Activated naive CD8-positive, alpha-beta T cell treated with anti-CD3 and anti-CD28 coated beads for 36 hours (primary cell): ENCODE results near the gene ANTXR2. TPM values are rescaled to one million over a fixed set of nuclear protein-coding genes. Genes with fewer than 3 reads are reported as not detected.
"Not testable (repeated sequence)": the region's sequence is repeated elsewhere in the genome, so short reads cannot be mapped to it uniquely, and the experiment has no call there.

Experiments
- DNase-seq: peaks from one replicate; pipeline ENCODE4 v3.0.0; 2021
- H3K27ac Mint-ChIP-seq: one replicate; pipeline ENCODE4 v1.8.0; 2022; ENCODE audit warnings: mild to moderate bottlenecking, moderate library complexity, mixed read lengths
- H3K27me3 Mint-ChIP-seq: one replicate; pipeline ENCODE4 v1.8.0; 2022; ENCODE audit warnings: mild to moderate bottlenecking, mixed read lengths
- H3K36me3 Mint-ChIP-seq: one replicate; pipeline ENCODE4 v1.8.0; 2021; ENCODE audit warnings: mild to moderate bottlenecking, mixed read lengths
- H3K4me1 Mint-ChIP-seq: one replicate; pipeline ENCODE4 v1.8.0; 2021; ENCODE audit warnings: mixed read lengths
- H3K4me3 Mint-ChIP-seq: one replicate; pipeline ENCODE4 v1.8.0; 2022; ENCODE audit warnings: mild to moderate bottlenecking, moderate library complexity, mixed read lengths
- H3K9me3 Mint-ChIP-seq: one replicate; pipeline ENCODE4 v1.8.0; 2022; ENCODE audit warnings: mixed read lengths
- total RNA-seq, 2 experiments: library from RNA; stranded (reverse); gene quantifications; one replicate each; pipeline ENCODE4 v1.2.3, GENCODE V29; 2021

The ANTXR2 gene
- total RNA-seq, 2 experiments from 2014 or later = 1.5 to 2.0 TPM

GRCh38 chr4:79922011-79922410, 151.0 kb downstream of the ANTXR2 start:
- no peak overlapping the region for H3K27ac Mint-ChIP-seq
- peaks cover 5% of the 10 kb centered on the region for H3K4me1 Mint-ChIP-seq
- no peaks in the 10 kb centered on the region for H3K27me3 Mint-ChIP-seq
- no peak for DNase-seq
- H3K9me3 Mint-ChIP-seq = no peaks in the 10 kb centered on the region
- H3K36me3 Mint-ChIP-seq = no peaks in the 10 kb centered on the region
- H3K4me3 Mint-ChIP-seq = no peak overlapping the region

- Mint-ChIP-seq H3K36me3 (no peaks in the 10 kb centered on the region), H3K27ac (no peak overlapping the region), H3K4me1 (peaks cover 5% of the 10 kb centered on the region), H3K27me3 (no peaks in the 10 kb centered on the region), H3K9me3 (no peaks in the 10 kb centered on the region), H3K4me3 (no peak overlapping the region)
- no peak for DNase-seq
Observed at GRCh38 chr4:79920163-79920853, 152.7 kb downstream of the ANTXR2 start.

GRCh38 chr4:79918292-79918691, 154.7 kb downstream of the ANTXR2 start:
- DNase-seq = no peak
- Mint-ChIP-seq H3K9me3 (no peaks in the 10 kb centered on the region), H3K4me1 (peaks cover 8% of the 10 kb centered on the region), H3K27me3 (no peaks in the 10 kb centered on the region), H3K27ac (no peak overlapping the region), H3K4me3 (no peak overlapping the region), H3K36me3 (no peaks in the 10 kb centered on the region)

GRCh38 chr4:79917246-79917645, 155.8 kb downstream of the ANTXR2 start:
- DNase-seq = peak; percentile 49
- Mint-ChIP-seq H3K9me3 (no peaks in the 10 kb centered on the region), H3K27me3 (no peaks in the 10 kb centered on the region), H3K36me3 (no peaks in the 10 kb centered on the region), H3K4me1 (peaks cover 8% of the 10 kb centered on the region), H3K27ac (no peak overlapping the region), H3K4me3 (no peak overlapping the region)

DNA sequence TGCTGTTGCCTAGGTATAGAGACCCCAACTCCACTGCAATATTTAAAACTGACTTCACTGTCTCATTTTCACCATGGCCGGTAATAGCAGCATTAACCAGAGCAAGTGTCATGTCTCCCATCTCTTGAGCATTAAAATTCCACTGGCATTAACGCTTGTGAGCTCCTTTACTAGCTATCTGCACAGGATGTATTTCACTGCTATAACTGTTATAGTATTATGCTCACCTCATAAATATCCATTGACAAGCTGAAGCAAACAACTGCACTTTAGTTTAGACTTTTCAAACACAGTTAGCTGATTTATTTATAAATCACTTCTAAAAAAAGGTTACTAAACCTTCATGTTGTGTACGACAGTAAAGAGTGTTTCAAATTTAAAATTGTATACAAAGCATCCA, 157.8 kb downstream of the ANTXR2 start:
- no peak for DNase-seq
- Mint-ChIP-seq H3K27ac (no peak overlapping the region), H3K4me3 (no peak overlapping the region), H3K27me3 (no peaks in the 10 kb centered on the region), H3K4me1 (peaks cover 6% of the 10 kb centered on the region), H3K9me3 (no peaks in the 10 kb centered on the region), H3K36me3 (no peaks in the 10 kb centered on the region)

DNA sequence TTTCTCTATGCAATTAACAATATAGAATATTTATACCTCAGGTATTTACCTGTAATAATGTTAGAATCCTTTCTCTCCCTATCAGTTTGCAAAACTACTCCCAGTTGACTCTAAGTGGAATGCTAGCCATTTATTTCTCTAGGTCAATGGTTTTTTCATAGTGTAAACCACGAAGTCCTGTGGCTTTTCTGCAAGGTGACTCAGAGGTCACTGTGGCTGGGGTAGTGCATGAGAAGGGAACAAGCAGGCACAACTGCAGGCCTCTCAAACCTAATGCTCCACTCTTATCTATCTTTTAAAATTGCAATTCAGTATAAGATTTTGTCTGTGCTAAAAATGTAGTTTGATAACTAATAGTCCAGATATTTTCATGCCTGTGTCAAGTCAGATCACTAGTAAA, 159.4 kb downstream of the ANTXR2 start:
- no peaks in the 10 kb centered on the region for H3K36me3 Mint-ChIP-seq
- H3K9me3 Mint-ChIP-seq = no peaks in the 10 kb centered on the region
- no peaks in the 10 kb centered on the region for H3K27me3 Mint-ChIP-seq
- H3K4me1 Mint-ChIP-seq = peaks cover 6% of the 10 kb centered on the region
- no peak overlapping the region for H3K27ac Mint-ChIP-seq
- no peak overlapping the region for H3K4me3 Mint-ChIP-seq
- DNase-seq = no peak

DNA sequence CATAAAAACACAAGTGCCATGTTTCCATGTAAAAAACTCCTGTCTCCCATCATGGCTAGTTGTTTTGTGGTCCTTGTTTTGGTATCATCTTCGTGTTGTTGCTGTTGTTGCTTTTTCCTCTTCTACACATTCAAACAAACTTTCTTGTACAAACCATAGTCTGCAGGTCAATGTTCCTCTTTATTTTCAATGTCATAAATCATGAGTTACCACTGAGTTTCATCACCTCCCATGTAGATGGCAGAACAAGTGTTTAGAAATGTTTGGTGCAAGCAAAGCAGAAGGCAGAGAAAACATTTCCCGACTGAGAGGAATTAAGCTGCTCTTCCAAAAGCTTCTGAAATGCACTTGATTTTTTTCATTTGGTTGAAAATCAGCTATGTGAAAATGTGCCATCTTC, 166.0 kb downstream of the ANTXR2 start:
- H3K27me3 Mint-ChIP-seq = no peaks in the 10 kb centered on the region
- DNase-seq = no peak
- H3K27ac Mint-ChIP-seq = no peak overlapping the region
- H3K4me1 Mint-ChIP-seq = peaks cover 5% of the 10 kb centered on the region
- H3K4me3 Mint-ChIP-seq = no peak overlapping the region
- peaks cover 2% of the 10 kb centered on the region for H3K9me3 Mint-ChIP-seq
- H3K36me3 Mint-ChIP-seq = peaks cover 15% of the 10 kb centered on the region

DNA sequence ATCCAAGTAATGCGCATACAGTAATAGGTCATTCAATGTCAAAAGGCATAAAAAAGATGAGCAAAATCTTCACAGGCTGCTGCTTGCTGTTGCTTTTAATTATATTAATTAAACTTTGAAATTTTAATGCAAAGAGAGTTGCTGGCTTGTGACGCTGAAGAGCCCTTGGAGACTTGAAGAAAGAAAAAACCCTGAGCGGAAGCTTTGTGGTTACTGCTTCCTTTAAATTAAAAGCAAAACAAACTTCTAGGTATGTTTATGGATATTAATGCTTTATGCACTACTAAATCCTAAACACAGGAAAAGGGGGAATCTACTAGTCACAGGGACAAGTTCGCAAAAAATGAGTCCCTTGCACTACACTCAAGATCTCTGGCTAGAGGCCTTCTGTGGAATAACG, 166.7 kb downstream of the ANTXR2 start:
- H3K4me1 Mint-ChIP-seq = peaks cover 5% of the 10 kb centered on the region
- H3K27me3 Mint-ChIP-seq = no peaks in the 10 kb centered on the region
- no peak for DNase-seq
- no peak overlapping the region for H3K27ac Mint-ChIP-seq
- no peak overlapping the region for H3K4me3 Mint-ChIP-seq
- H3K36me3 Mint-ChIP-seq = peaks cover 15% of the 10 kb centered on the region
- peaks cover 2% of the 10 kb centered on the region for H3K9me3 Mint-ChIP-seq

GRCh38 chr4:79905212-79905611, 167.8 kb downstream of the ANTXR2 start:
- Mint-ChIP-seq H3K27ac (no peak overlapping the region), H3K36me3 (peaks cover 15% of the 10 kb centered on the region), H3K4me3 (no peak overlapping the region), H3K4me1 (peaks cover 5% of the 10 kb centered on the region), H3K9me3 (peaks cover 2% of the 10 kb centered on the region), H3K27me3 (no peaks in the 10 kb centered on the region)
- no peak for DNase-seq

DNA sequence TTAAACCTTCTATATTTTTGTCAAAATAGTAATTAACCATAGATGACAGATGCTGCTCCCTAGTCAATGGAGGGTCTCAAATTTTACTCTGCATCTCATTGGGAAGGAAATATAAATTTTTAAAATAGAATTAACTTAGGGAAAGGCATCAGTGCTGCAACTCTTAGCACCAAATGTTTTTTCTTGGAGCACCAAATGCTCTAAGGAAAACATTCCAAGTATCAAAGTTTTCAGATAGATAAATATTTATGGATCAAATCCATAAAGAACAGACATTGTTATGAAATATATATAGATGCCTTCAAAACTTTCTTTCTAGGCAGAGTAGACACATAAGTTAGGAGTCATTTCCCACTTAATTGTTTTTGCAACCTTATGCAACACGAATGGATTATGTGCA, 168.7 kb downstream of the ANTXR2 start:
- Mint-ChIP-seq H3K4me1 (peaks cover 5% of the 10 kb centered on the region), H3K27ac (no peak overlapping the region), H3K27me3 (no peaks in the 10 kb centered on the region), H3K4me3 (no peak overlapping the region), H3K36me3 (peaks cover 15% of the 10 kb centered on the region), H3K9me3 (peaks cover 2% of the 10 kb centered on the region)
- DNase-seq = no peak

DNA sequence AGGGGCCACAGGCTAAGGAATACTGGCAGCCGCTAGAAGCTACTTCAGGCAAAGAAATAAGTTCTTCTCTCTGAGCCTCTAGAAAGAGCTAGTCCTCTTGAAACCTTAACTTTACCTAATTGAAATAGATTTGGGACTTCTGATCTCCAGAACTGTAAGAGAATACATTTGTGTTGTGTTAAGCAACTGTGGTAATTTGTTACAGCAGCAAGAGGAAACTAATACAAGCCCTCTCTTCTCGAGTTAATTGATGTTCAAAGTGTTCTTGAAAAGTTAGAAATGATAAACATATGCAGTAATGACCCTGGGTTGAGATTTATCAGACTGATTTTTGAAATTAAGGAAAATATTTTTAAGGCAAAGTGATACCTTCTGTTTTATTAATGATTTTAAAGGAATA, 172.8 kb downstream of the ANTXR2 start:
- Mint-ChIP-seq H3K4me1 (no peaks in the 10 kb centered on the region), H3K4me3 (no peak overlapping the region), H3K27me3 (peaks cover 13% of the 10 kb centered on the region), H3K9me3 (no peaks in the 10 kb centered on the region), H3K36me3 (no peaks in the 10 kb centered on the region), H3K27ac (no peak overlapping the region)
- DNase-seq = no peak

DNA sequence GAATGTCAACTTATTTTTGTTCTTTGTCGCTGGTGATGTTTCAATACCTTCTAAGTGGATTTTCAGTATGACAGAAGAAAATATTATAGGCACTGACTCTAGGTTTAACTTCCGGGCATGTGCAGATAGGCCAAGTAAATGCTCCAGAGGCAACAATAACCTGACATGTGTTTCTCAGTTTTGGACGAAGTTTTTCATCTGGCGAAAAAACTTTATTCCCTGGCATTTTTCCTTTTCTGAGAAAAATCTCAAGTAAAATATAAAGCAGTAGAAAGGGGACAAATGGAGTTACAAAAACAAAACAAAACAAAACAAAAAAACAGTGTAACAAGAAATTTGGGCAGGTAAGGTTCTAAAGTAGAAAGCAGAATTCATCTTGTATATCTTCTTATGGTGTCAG, 173.5 kb downstream of the ANTXR2 start:
- H3K4me1 Mint-ChIP-seq = no peaks in the 10 kb centered on the region
- peaks cover 13% of the 10 kb centered on the region for H3K27me3 Mint-ChIP-seq
- no peaks in the 10 kb centered on the region for H3K9me3 Mint-ChIP-seq
- no peaks in the 10 kb centered on the region for H3K36me3 Mint-ChIP-seq
- DNase-seq = no peak
- H3K27ac Mint-ChIP-seq = no peak overlapping the region
- no peak overlapping the region for H3K4me3 Mint-ChIP-seq

DNA sequence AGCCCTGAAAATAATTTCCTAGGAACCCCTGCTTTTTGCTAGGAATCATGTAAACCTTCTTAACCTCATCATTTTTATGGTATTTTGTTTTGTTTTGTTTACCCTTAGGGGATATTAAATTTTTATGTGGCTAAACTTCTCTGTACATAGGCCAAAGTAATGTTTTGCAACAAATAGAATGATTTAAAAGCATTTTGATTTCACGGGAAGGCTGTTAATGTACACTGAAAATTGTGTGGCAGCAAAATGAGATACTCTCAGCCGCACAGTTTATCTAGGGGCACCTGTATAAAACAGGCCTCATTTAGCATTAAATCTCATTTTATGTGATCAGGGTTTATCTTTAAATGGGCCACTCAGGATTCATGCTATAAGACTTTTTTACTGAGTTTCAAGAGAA, 175.0 kb downstream of the ANTXR2 start:
- no peaks in the 10 kb centered on the region for H3K9me3 Mint-ChIP-seq
- H3K27ac Mint-ChIP-seq = no peak overlapping the region
- no peak overlapping the region for H3K4me3 Mint-ChIP-seq
- H3K27me3 Mint-ChIP-seq = peaks cover 13% of the 10 kb centered on the region
- no peaks in the 10 kb centered on the region for H3K36me3 Mint-ChIP-seq
- DNase-seq = no peak
- no peaks in the 10 kb centered on the region for H3K4me1 Mint-ChIP-seq

- Mint-ChIP-seq H3K4me1 (no peaks in the 10 kb centered on the region), H3K9me3 (no peaks in the 10 kb centered on the region), H3K27me3 (peaks cover 13% of the 10 kb centered on the region)
Observed at GRCh38 chr4:79897174-79897573, 175.9 kb downstream of the ANTXR2 start.

GRCh38 chr4:79893456-79893855, 179.6 kb downstream of the ANTXR2 start:
- no peak for DNase-seq
- no peaks in the 10 kb centered on the region for H3K4me1 Mint-ChIP-seq
- H3K4me3 Mint-ChIP-seq = no peak overlapping the region
- peaks cover 4% of the 10 kb centered on the region for H3K9me3 Mint-ChIP-seq
- peaks cover 16% of the 10 kb centered on the region for H3K27me3 Mint-ChIP-seq
- no peaks in the 10 kb centered on the region for H3K36me3 Mint-ChIP-seq
- H3K27ac Mint-ChIP-seq = no peak overlapping the region

More at GRCh38 chr4:79897174-79897573, 175.9 kb downstream of the ANTXR2 start:
- Mint-ChIP-seq H3K4me3 (no peak overlapping the region), H3K27ac (no peak overlapping the region), H3K36me3 (no peaks in the 10 kb centered on the region)
- DNase-seq = no peak

DNA sequence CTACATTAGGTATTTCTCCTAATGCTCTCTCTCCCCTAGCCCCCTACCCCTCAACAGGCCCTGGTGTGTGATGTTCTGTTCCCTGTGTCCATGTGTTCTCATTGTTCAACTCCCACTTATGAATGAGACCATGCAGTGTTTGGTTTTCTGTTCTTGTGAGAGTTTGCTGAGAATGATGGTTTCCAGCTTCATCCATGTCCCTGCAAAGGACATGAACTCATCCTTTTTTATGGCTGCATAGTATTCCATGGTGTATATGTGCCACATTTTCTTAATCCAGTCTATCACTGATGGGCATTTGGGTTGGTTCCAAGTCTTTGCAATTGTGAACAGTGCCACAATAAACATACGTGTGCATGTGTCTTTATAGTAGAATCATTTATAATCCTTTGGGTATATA, 184.0 kb downstream of the ANTXR2 start:
- not testable (repeated sequence) for DNase-seq, H3K4me1 Mint-ChIP-seq, H3K9me3 Mint-ChIP-seq, H3K27ac Mint-ChIP-seq, H3K4me3 Mint-ChIP-seq, H3K27me3 Mint-ChIP-seq, H3K36me3 Mint-ChIP-seq
